Body of pancreas (tissue), 4 donors: ENCODE results near the gene DNAJC13.

Source experiments
- CTCF ChIP-seq, 7 experiments: fragments of 450-650 bp in 4 of 7; fragments of 200-600 bp in 3 of 7; sonication (generic) in 3 of 7; IDR thresholded peaks; one replicate each; pipeline ENCODE4 v1.5.1; 2016 to 2019; ENCODE audit warnings: antibody characterized with exemption in 7 of 7
- POLR2A ChIP-seq, 3 donors: fragments of 450-650 bp; IDR thresholded peaks; one replicate each; pipeline ENCODE4 v1.6.1; 2016; ENCODE audit warnings: antibody characterized with exemption in 3 of 3, mild to moderate bottlenecking in 2 of 3

- TF ChIP-seq CTCF (IDR thresholded peaks at IDR 0.05) = no peak
- TF ChIP-seq POLR2A (IDR thresholded peaks at IDR 0.05) = no peak
Measured at GRCh38 chr3:132488151-132488550, 70.8 kb downstream of the DNAJC13 start.
